Measurements from ENCODE around the gene TRMT6.

DNA sequence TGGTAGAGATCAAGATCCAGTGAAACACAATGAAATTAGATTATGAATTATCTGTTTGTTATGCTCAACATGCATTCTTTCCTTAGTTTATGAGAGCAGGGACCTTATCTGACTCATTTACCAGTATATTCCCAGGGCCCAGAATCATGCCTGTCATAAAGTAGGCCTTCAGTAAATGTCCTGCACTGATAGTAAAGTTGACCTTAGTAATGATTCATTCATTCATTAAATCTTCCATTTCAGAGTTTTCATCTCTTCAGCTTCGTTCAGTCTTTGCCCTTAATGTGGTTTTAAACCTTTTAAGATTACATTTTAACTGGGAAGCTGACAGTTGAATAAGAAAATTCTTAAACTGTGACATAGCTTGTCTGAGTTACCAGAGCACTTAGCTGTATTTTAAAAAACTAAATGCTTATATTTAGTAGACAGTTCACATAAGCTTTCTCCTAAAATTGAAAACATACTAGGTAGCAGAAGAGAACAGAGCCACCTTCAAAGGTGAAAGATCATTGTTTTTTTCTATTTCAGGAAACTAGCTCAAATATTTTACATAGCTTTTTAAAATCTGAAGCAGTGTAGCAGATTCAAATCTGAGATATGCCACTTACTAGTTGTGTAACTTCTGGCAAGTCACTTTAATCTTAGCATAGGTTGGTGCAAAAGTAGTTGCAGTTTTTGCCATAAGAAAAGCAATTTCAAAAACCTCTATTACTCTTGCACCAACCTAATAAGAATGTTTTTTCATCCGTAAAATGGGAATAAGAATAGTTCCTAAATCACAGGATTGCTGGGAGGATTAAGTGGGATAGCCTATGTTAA is 41.5 kb upstream of the TRMT6 start:
- TF ChIP-seq, protein P1, sequence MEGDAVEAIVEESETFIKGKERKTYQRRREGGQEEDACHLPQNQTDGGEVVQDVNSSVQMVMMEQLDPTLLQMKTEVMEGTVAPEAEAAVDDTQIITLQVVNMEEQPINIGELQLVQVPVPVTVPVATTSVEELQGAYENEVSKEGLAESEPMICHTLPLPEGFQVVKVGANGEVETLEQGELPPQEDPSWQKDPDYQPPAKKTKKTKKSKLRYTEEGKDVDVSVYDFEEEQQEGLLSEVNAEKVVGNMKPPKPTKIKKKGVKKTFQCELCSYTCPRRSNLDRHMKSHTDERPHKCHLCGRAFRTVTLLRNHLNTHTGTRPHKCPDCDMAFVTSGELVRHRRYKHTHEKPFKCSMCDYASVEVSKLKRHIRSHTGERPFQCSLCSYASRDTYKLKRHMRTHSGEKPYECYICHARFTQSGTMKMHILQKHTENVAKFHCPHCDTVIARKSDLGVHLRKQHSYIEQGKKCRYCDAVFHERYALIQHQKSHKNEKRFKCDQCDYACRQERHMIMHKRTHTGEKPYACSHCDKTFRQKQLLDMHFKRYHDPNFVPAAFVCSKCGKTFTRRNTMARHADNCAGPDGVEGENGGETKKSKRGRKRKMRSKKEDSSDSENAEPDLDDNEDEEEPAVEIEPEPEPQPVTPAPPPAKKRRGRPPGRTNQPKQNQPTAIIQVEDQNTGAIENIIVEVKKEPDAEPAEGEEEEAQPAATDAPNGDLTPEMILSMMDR (IDR thresholded peaks at IDR 0.05), result no peak
- no peak for TF ChIP-seq POLR2A (IDR thresholded peaks at IDR 0.05)
